Kasumi-1 (cell line): Measurements from ENCODE around the gene APBB1IP.

Source experiments
- DNase-seq, 2 experiments: peaks; one replicate each; lab custom pipeline; 2025; lab: John Stamatoyannopoulos, UW

The APBB1IP gene

GRCh38 chr10:26507441-26507840 lies 69.3 kb downstream of the APBB1IP start:
- DNase-seq: no peak

- no peak for DNase-seq
Observed at GRCh38 chr10:26508016-26508415, 69.9 kb downstream of the APBB1IP start.

GRCh38 chr10:26509307-26509706 lies 71.2 kb downstream of the APBB1IP start:
- DNase-seq: no peak

- DNase-seq: no peak
Observed at GRCh38 chr10:26513101-26513500, 75.0 kb downstream of the APBB1IP start.

- DNase-seq: no peak
Observed at GRCh38 chr10:26516540-26517101, 78.5 kb downstream of the APBB1IP start.

GRCh38 chr10:26517141-26517867 lies 79.2 kb downstream of the APBB1IP start:
- no peak for DNase-seq

- no peak for DNase-seq
Observed at GRCh38 chr10:26519803-26520202, 81.7 kb downstream of the APBB1IP start.

GRCh38 chr10:26520575-26520974 lies 82.4 kb downstream of the APBB1IP start:
- DNase-seq: no peak

- DNase-seq: no peak
Observed at GRCh38 chr10:26524161-26524896, 86.2 kb downstream of the APBB1IP start.

GRCh38 chr10:26525586-26525985 lies 87.4 kb downstream of the APBB1IP start:
- no peak for DNase-seq

GRCh38 chr10:26527018-26527417 lies 88.9 kb downstream of the APBB1IP start:
- no peak for DNase-seq

GRCh38 chr10:26528048-26528447 lies 89.9 kb downstream of the APBB1IP start:
- no peak for DNase-seq

GRCh38 chr10:26528715-26529393 lies 90.7 kb downstream of the APBB1IP start:
- no peak for DNase-seq

GRCh38 chr10:26534384-26534783 lies 96.2 kb downstream of the APBB1IP start:
- peak in 1 of 2 experiments; percentile 26 for DNase-seq

GRCh38 chr10:26540601-26541000 lies 102.5 kb downstream of the APBB1IP start:
- peak; percentile 34 to 41 for DNase-seq

GRCh38 chr10:26543567-26544306 lies 105.6 kb downstream of the APBB1IP start:
- DNase-seq: no peak

- no peak for DNase-seq
Observed at GRCh38 chr10:26544932-26545331, 106.8 kb downstream of the APBB1IP start.

GRCh38 chr10:26550774-26551526 lies 112.8 kb downstream of the APBB1IP start:
- DNase-seq: no peak

GRCh38 chr10:26554246-26554645 lies 116.1 kb downstream of the APBB1IP start:
- no peak for DNase-seq

- DNase-seq: peak; percentile 67 to 70
Observed at GRCh38 chr10:26555719-26556368, 117.7 kb downstream of the APBB1IP start.
